ENCODE data around the gene P3H4.

DNA sequence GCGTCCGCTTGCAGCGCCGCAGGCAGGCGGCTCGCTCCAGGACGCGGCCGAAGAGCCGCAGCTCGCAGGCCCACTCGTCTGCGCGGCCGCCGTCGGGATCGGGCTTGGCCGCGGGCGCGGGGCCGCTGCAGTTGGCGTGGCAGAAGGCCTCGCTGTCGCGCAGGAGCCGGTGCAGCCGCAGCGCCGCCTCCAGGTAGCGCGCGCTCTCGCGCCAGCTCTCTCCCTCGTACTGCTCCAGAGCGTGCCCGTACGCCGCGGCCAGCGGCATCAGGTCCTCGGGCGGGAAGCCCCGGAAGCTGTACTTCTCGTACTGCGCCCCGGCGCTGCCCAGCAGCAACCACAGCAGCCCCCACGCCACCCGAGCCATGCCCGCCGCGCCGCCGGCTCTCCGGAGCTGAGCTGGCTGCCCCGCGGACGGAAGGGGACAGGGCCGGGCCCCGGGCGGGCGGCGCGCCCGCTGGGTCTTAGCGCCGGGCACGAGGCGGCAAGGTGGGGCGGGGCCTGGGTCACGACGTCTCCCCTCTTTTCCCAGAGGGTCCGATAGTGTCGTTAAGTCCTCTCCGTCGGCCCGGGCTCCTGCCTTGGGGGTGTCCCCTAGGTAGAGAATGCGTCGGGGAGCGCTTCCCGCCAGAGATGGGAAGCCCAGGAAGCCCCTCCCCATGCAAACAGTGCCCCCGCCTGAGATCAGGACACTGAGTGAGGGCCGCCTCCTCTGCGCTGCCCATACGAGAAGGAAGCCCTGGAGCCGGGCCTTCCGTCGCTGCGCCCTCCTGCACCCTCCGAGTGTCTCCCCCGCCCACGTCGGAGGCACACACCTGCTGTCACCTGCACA, at the start of gene P3H4:
- TF ChIP-seq CTCF (IDR thresholded peaks at IDR 0.05 in 4 of 5, conservative IDR thresholded peaks at IDR 0.05 in 1 of 5), result peak; percentile 35 to 80 (median 68)
- TF ChIP-seq POLR2A (IDR thresholded peaks at IDR 0.05), result no peak
